BE2C (cell line): ENCODE data around the gene LSS.

ENCODE experiments used
- DNase-seq: peaks from one replicate; pipeline ENCODE4 v3.0.0-alpha.2; 2020
- H3K27me3 ChIP-seq: fragments of 250-450 bp; sonication (Bioruptor Pico); 2 replicates; pipeline ENCODE4 v1.5.1; 2020; ENCODE audit warnings: mild to moderate bottlenecking
- H3K36me3 ChIP-seq: fragments of 250-450 bp; sonication (Bioruptor Pico); 2 replicates; pipeline ENCODE4 v1.5.1; 2020; ENCODE audit warnings: mild to moderate bottlenecking
- H3K4me1 ChIP-seq: fragments of 250-450 bp; sonication (Bioruptor Pico); 2 replicates; pipeline ENCODE4 v1.5.1; 2020
- H3K4me3 ChIP-seq: 2 replicates; pipeline ENCODE4 v1.5.1; 2011; ENCODE audit warnings: low read depth, low read length
- H3K9me3 ChIP-seq: fragments of 250-450 bp; sonication (Bioruptor Pico); 2 replicates; pipeline ENCODE4 v1.5.1; 2020
- CTCF ChIP-seq: IDR thresholded peaks from 2 replicates; pipeline ENCODE4 v1.5.1; 2012; ENCODE audit warnings: mild to moderate bottlenecking, low read depth, low read length

The LSS gene

GRCh38 chr21:46217511-46218196, 10.9 kb downstream of the LSS start:
- Histone ChIP-seq H3K4me1 (peaks cover 12% of the 10 kb centered on the region), H3K9me3 (no peaks in the 10 kb centered on the region), H3K36me3 (peaks cover 47% of the 10 kb centered on the region), H3K27me3 (no peaks in the 10 kb centered on the region), H3K4me3 (no peak overlapping the region)
- no peak for TF ChIP-seq CTCF
- no peak for DNase-seq

- no peak for TF ChIP-seq CTCF
- peaks cover 12% of the 10 kb centered on the region for H3K4me1 ChIP-seq
- no peaks in the 10 kb centered on the region for H3K27me3 ChIP-seq
- DNase-seq: no peak
- H3K4me3 ChIP-seq: no peak overlapping the region
- H3K36me3 ChIP-seq: peaks cover 42% of the 10 kb centered on the region
- no peaks in the 10 kb centered on the region for H3K9me3 ChIP-seq
Measured at GRCh38 chr21:46216132-46216747, 12.3 kb downstream of the LSS start.

- Histone ChIP-seq H3K4me1 (peaks cover 12% of the 10 kb centered on the region), H3K36me3 (peaks cover 43% of the 10 kb centered on the region), H3K4me3 (no peak overlapping the region), H3K9me3 (no peaks in the 10 kb centered on the region), H3K27me3 (no peaks in the 10 kb centered on the region)
- no peak for DNase-seq
- TF ChIP-seq CTCF: no peak
Measured at GRCh38 chr21:46215436-46216131, 13.0 kb downstream of the LSS start.

- peaks cover 12% of the 10 kb centered on the region for H3K4me1 ChIP-seq
- DNase-seq: no peak
- H3K27me3 ChIP-seq: no peaks in the 10 kb centered on the region
- no peak overlapping the region for H3K4me3 ChIP-seq
- no peak for TF ChIP-seq CTCF
- H3K36me3 ChIP-seq: peaks cover 40% of the 10 kb centered on the region
- no peaks in the 10 kb centered on the region for H3K9me3 ChIP-seq
Measured at GRCh38 chr21:46214478-46215340, 13.9 kb downstream of the LSS start.

GRCh38 chr21:46213620-46214286, 14.8 kb downstream of the LSS start:
- Histone ChIP-seq H3K4me3 (no peak overlapping the region), H3K9me3 (no peaks in the 10 kb centered on the region), H3K36me3 (peaks cover 39% of the 10 kb centered on the region), H3K27me3 (no peaks in the 10 kb centered on the region), H3K4me1 (peaks cover 12% of the 10 kb centered on the region)
- DNase-seq: peak; percentile 90
- TF ChIP-seq CTCF: no peak
